Prostate gland (tissue), 2 donors: ENCODE data around the gene DGKG. TPM values are rescaled to one million over a fixed set of nuclear protein-coding genes. Genes with fewer than 3 reads are reported as not detected.

Source experiments
- DNase-seq: peaks from one replicate; pipeline ENCODE4 v3.0.0-alpha.2; 2019; ENCODE audit warnings: low spot score
- H3K27ac ChIP-seq, 2 donors: fragments of 200-600 bp; sonication (generic); 2 replicates each; pipeline ENCODE4 v1.5.1; 2017 to 2019
- H3K27me3 ChIP-seq: fragments of 200-600 bp; sonication (generic); replicated peaks from 2 replicates; pipeline ENCODE4 v1.5.1; 2019; ENCODE audit not compliant: insufficient read depth
- H3K36me3 ChIP-seq, 2 donors: fragments of 200-600 bp; sonication (generic); 1 replicate in 1 of 2; 2 replicates in 1 of 2; pipeline versions ENCODE4 v1.5.1 to v1.8.1; 2017 to 2019
- H3K4me1 ChIP-seq: fragments of 200-600 bp; sonication (generic); replicated peaks from 2 replicates; pipeline ENCODE4 v1.5.1; 2019
- H3K4me3 ChIP-seq, 2 donors: fragments of 200-600 bp; sonication (generic); 2 replicates each; pipeline ENCODE4 v1.5.1; 2017 to 2019
- H3K9me3 ChIP-seq: fragments of 200-600 bp; sonication (generic); 2 replicates; pipeline ENCODE4 v1.5.1; 2017
- POLR2A ChIP-seq: fragments of 450-650 bp; IDR thresholded peaks from one replicate; pipeline ENCODE4 v1.6.1; 2016; ENCODE audit warnings: antibody characterized with exemption, mild to moderate bottlenecking
- POLR2AphosphoS5 ChIP-seq: sonication (generic); formaldehyde crosslinking; IDR thresholded peaks from one replicate; pipeline ENCODE4 v1.6.1; 2017; ENCODE audit warnings: antibody characterized with exemption
- WGBS: methylation state at CpG from one replicate; pipeline ENCODE4 v1.1.5; 2018; 5-methylcytosine and 5-hydroxymethylcytosine counted together
- intact Hi-C: fragments of 100-400 bp; cut with DNase I; formaldehyde crosslinking; loops from one replicate; pipeline ENCODE4 v1.14.2; 2022
- total RNA-seq, 2 donors: library from RNA; depleted of rRNA; stranded (reverse); fragments of >200 nt; gene quantifications; one replicate each; pipeline ENCODE4 v1.1.0, GENCODE V29; 2016
- TF ChIP-seq, protein P1 (sequence below), 4 experiments: fragments of 200-600 bp in 2 of 4; fragments of 450-650 bp in 2 of 4; sonication (generic) in 2 of 4; IDR thresholded peaks; 1 replicate in 3 of 4; 2 replicates in 1 of 4; pipeline ENCODE4 v1.5.1; 2016 to 2019; ENCODE audit warnings: antibody characterized with exemption in 4 of 4, mild to moderate bottlenecking in 2 of 4, moderate library complexity in 2 of 4

The DGKG gene
- total RNA-seq, 2 donors from 2014 or later, result 1.2 to 2.2 TPM

DNA sequence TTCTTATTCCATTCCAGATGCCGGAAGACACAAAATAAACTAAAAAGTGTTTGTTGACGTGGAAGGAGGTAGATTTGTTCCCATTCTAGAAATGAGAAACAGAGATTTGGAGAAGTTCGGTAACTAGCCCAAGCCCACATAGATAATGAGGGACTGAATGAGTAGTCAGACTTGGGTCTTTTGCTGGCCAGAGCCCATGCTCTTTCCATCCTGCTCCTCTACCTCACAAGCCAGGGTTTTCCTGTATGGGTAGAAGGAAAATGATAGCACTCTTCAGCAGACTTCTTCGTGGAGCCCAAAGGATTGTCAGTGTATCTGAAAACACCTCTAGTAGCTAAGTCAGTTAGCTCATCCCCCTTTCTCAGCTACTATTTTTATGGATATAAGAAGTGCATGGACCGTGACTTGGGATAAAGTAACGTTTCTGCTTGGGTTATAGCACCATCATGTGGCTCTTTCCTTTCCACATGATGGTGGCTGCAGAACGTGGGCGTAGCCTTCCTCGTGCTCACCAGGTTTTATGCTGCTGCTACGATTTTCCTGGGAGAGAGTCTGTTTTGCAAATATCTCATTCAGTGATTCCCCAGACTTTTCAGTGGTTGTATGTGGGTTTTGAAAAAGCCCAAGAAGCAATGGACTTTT is 84.6 kb downstream of the DGKG start:
- H3K4me3 ChIP-seq, result no peak overlapping the region
- TF ChIP-seq POLR2A, result no peak
- TF ChIP-seq POLR2AphosphoS5, result no peak
- TF ChIP-seq, protein P1, sequence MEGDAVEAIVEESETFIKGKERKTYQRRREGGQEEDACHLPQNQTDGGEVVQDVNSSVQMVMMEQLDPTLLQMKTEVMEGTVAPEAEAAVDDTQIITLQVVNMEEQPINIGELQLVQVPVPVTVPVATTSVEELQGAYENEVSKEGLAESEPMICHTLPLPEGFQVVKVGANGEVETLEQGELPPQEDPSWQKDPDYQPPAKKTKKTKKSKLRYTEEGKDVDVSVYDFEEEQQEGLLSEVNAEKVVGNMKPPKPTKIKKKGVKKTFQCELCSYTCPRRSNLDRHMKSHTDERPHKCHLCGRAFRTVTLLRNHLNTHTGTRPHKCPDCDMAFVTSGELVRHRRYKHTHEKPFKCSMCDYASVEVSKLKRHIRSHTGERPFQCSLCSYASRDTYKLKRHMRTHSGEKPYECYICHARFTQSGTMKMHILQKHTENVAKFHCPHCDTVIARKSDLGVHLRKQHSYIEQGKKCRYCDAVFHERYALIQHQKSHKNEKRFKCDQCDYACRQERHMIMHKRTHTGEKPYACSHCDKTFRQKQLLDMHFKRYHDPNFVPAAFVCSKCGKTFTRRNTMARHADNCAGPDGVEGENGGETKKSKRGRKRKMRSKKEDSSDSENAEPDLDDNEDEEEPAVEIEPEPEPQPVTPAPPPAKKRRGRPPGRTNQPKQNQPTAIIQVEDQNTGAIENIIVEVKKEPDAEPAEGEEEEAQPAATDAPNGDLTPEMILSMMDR (IDR thresholded peaks at IDR 0.05), result peak in 3 of 4 experiments; percentile 36 to 64 (median 61)
- no peaks in the 10 kb centered on the region for H3K4me1 ChIP-seq
- 35% methylated on average over 10 of the region's 10 CpGs for WGBS
- H3K36me3 ChIP-seq, result no peaks in the 10 kb centered on the region
- H3K27me3 ChIP-seq, result peaks cover 3% of the 10 kb centered on the region
- intact Hi-C loops, result no loop called here
- no peaks in the 10 kb centered on the region for H3K9me3 ChIP-seq
- no peak overlapping the region for H3K27ac ChIP-seq
- DNase-seq, result no peak

DNA sequence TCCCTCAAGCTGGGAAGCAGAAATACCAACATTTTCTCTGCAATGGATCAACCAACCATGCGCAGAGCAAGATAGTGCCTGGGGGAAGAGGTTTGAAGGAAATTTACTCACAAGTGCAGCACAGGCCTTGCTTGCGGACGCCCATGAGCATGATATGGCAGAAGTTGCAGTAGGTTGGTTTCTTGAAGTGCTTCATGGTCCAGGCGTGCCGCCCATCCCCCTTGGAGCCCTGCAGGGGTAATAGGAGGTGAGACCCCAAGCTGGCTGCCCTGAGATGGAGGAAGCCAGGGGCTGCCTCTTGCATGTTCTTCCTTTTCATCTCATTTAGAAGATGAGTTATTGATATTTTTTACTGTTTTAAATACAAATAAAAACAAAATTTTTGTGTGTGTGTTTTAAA is 86.6 kb downstream of the DGKG start:
- DNase-seq, result no peak

DNA sequence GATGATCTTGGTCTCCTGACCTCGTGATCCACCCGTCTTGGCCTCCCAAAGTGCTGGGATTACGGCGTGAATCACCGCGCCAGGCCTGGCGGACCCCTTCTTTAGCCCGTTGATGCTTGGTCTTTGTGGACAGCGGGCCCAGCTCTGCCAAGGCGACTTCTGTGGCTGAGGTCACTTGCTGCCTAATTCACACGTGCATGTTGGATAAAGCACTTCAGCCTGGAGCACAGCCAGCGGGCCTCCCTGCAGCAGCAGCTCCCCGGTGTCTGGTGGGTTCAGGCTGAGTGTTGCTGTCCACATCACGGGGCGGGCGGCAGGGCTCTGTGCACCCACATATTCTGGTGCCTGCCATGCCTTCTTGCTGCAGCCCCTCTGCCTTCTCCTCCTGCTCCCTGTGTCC is 88.4 kb downstream of the DGKG start:
- TF ChIP-seq POLR2A (no peak), POLR2AphosphoS5 (no peak)
- TF ChIP-seq, protein P1 (IDR thresholded peaks at IDR 0.05), result no peak
- H3K27ac ChIP-seq, result no peak overlapping the region
- intact Hi-C loops, result no loop called here

More for the DNA sequence above, 86.6 kb downstream of the DGKG start:
- Histone ChIP-seq H3K27me3 (peaks cover 3% of the 10 kb centered on the region), H3K27ac (no peak overlapping the region), H3K36me3 (no peaks in the 10 kb centered on the region), H3K9me3 (no peaks in the 10 kb centered on the region), H3K4me1 (no peaks in the 10 kb centered on the region), H3K4me3 (no peak overlapping the region)
- 95% methylated on average over 5 of the region's 5 CpGs for WGBS
- intact Hi-C loops, result no loop called here
- TF ChIP-seq POLR2AphosphoS5, result no peak
- TF ChIP-seq, protein P1 (IDR thresholded peaks at IDR 0.05), result no peak
- TF ChIP-seq POLR2A, result no peak

DNA sequence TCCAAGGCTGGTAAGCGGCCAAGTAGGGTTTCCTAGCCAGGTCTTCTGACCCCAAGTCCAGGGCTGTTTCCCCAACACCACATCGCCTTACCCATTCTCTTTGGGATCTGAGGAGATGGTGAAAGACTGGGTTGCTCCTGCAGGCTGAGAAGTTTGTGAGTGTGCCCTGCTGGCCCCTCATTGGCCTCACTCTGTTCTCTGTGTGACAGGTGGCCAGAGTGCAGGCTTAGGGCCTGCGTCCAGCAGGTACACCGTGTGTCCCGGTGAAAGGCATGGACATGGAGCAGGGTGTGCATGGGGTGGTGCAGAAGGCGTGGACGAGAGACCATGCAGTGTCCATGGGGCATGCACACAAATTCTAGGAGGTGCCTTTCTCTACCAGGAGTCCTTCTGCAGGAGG is 91.3 kb downstream of the DGKG start:
- TF ChIP-seq, protein P1 (IDR thresholded peaks at IDR 0.05), result no peak
- TF ChIP-seq POLR2AphosphoS5 (no peak), POLR2A (no peak)
- no peak overlapping the region for H3K27ac ChIP-seq
- intact Hi-C loops, result no loop called here

More for the DNA sequence above, 88.4 kb downstream of the DGKG start:
- Histone ChIP-seq H3K9me3 (no peaks in the 10 kb centered on the region), H3K36me3 (no peaks in the 10 kb centered on the region), H3K27me3 (no peaks in the 10 kb centered on the region), H3K4me1 (no peaks in the 10 kb centered on the region), H3K4me3 (no peak overlapping the region)
- WGBS, result 79% methylated on average over 16 of the region's 16 CpGs
- DNase-seq, result no peak

More for the DNA sequence above, 91.3 kb downstream of the DGKG start:
- Histone ChIP-seq H3K4me1 (no peaks in the 10 kb centered on the region), H3K27me3 (no peaks in the 10 kb centered on the region), H3K4me3 (no peak overlapping the region), H3K9me3 (no peaks in the 10 kb centered on the region), H3K36me3 (no peaks in the 10 kb centered on the region)
- DNase-seq, result no peak
- 89% methylated on average over 7 of the region's 7 CpGs for WGBS
